Parathyroid adenoma (tissue), 2 donors: Measurements from ENCODE around the gene ANTKMT.
A peak's percentile ranks its signal among the peaks of the same experiment; 100 is the strongest.

ENCODE experiments used
- H2AFZ ChIP-seq: fragments of 300-600 bp; sonication (generic); one replicate; pipeline ENCODE4 v1.7.0; 2017; ENCODE audit warnings: antibody characterized with exemption, mild to moderate bottlenecking
- H3K27ac ChIP-seq: fragments of 300-600 bp; sonication (generic); one replicate; pipeline ENCODE4 v1.7.0; 2017
- H3K27me3 ChIP-seq: fragments of 300-600 bp; sonication (generic); one replicate; pipeline ENCODE4 v1.7.0; 2017; ENCODE audit warnings: low read length; ENCODE audit not compliant: control insufficient read depth, insufficient read depth
- H3K36me3 ChIP-seq: fragments of 300-600 bp; sonication (generic); one replicate; pipeline ENCODE4 v1.7.0; 2017; ENCODE audit warnings: low read length; ENCODE audit not compliant: control insufficient read depth, insufficient read depth
- H3K4me1 ChIP-seq: fragments of 300-600 bp; sonication (generic); one replicate; pipeline ENCODE4 v1.7.0; 2017; ENCODE audit warnings: control low read depth
- H3K4me2 ChIP-seq: fragments of 300-600 bp; sonication (generic); one replicate; pipeline ENCODE4 v1.7.0; 2017; ENCODE audit warnings: low read length
- H3K4me3 ChIP-seq: fragments of 300-600 bp; sonication (generic); one replicate; pipeline ENCODE4 v1.7.0; 2017; ENCODE audit warnings: low read depth, low read length
- H3K79me2 ChIP-seq: fragments of 300-600 bp; sonication (generic); one replicate; pipeline ENCODE4 v1.7.0; 2017; ENCODE audit warnings: control low read depth
- H3K9ac ChIP-seq: fragments of 300-600 bp; sonication (generic); one replicate; pipeline ENCODE4 v1.7.0; 2017; ENCODE audit warnings: mild to moderate bottlenecking
- H3K9me3 ChIP-seq: fragments of 300-600 bp; sonication (generic); one replicate; pipeline ENCODE4 v1.7.0; 2017; ENCODE audit warnings: low read length; ENCODE audit not compliant: control insufficient read depth
- CTCF ChIP-seq: fragments of 300-600 bp; sonication (generic); IDR thresholded peaks from one replicate; pipeline ENCODE4 v1.7.0; 2017; ENCODE audit warnings: antibody characterized with exemption, mild to moderate bottlenecking
- donor health status: primary hyperparathyroidism.

Gene ANTKMT

GRCh38 chr16:724188-725040, 3.5 kb downstream of the ANTKMT start:
- Histone ChIP-seq H3K4me3 (no peak overlapping the region), H3K27me3 (no peaks in the 10 kb centered on the region), H3K9ac (no peak overlapping the region)

GRCh38 chr16:725041-725376, 4.1 kb downstream of the ANTKMT start:
- no peak overlapping the region for H3K9ac ChIP-seq
- H2AFZ ChIP-seq, result no peak overlapping the region
- no peak overlapping the region for H3K27ac ChIP-seq
- H3K9me3 ChIP-seq, result no peaks in the 10 kb centered on the region
- no peak for TF ChIP-seq CTCF
- H3K27me3 ChIP-seq, result no peaks in the 10 kb centered on the region
- no peak overlapping the region for H3K4me2 ChIP-seq
- H3K36me3 ChIP-seq, result no peaks in the 10 kb centered on the region
- no peaks in the 10 kb centered on the region for H3K79me2 ChIP-seq
- H3K4me3 ChIP-seq, result no peak overlapping the region
- peaks cover 10% of the 10 kb centered on the region for H3K4me1 ChIP-seq

More at GRCh38 chr16:724188-725040, 3.5 kb downstream of the ANTKMT start:
- Histone ChIP-seq H3K4me2 (no peak overlapping the region), H3K9me3 (no peaks in the 10 kb centered on the region), H3K27ac (no peak overlapping the region), H3K4me1 (peaks cover 14% of the 10 kb centered on the region), H3K36me3 (no peaks in the 10 kb centered on the region), H2AFZ (no peak overlapping the region), H3K79me2 (no peaks in the 10 kb centered on the region)
- no peak for TF ChIP-seq CTCF

GRCh38 chr16:725463-726187, 4.7 kb downstream of the ANTKMT start:
- no peak overlapping the region for H2AFZ ChIP-seq
- H3K27me3 ChIP-seq, result no peaks in the 10 kb centered on the region
- no peaks in the 10 kb centered on the region for H3K36me3 ChIP-seq
- no peak overlapping the region for H3K4me3 ChIP-seq
- H3K9me3 ChIP-seq, result no peaks in the 10 kb centered on the region
- H3K4me1 ChIP-seq, result peaks cover 9% of the 10 kb centered on the region
- H3K27ac ChIP-seq, result no peak overlapping the region
- no peaks in the 10 kb centered on the region for H3K79me2 ChIP-seq
- no peak overlapping the region for H3K9ac ChIP-seq
- H3K4me2 ChIP-seq, result no peak overlapping the region
- TF ChIP-seq CTCF, result no peak

GRCh38 chr16:726188-726437, 5.2 kb downstream of the ANTKMT start:
- H3K9me3 ChIP-seq, result no peaks in the 10 kb centered on the region
- no peak for TF ChIP-seq CTCF
- H3K9ac ChIP-seq, result no peak overlapping the region
- H3K27ac ChIP-seq, result no peak overlapping the region
- H3K4me3 ChIP-seq, result peak overlapping the region; percentile 35
- H3K4me1 ChIP-seq, result peaks cover 9% of the 10 kb centered on the region
- H3K36me3 ChIP-seq, result no peaks in the 10 kb centered on the region
- peak overlapping the region; percentile 62 for H3K4me2 ChIP-seq
- H3K27me3 ChIP-seq, result no peaks in the 10 kb centered on the region
- H2AFZ ChIP-seq, result peak overlapping the region; percentile 58
- H3K79me2 ChIP-seq, result no peaks in the 10 kb centered on the region
